ENCODE results near the gene PRMT1.

- TF ChIP-seq CTCF (IDR thresholded peaks at IDR 0.05) (no peak), POLR2A (IDR thresholded peaks at IDR 0.05) (no peak)
Measured at GRCh38 chr19:49686503-49687088, 9.5 kb downstream of the PRMT1 start.

Data from Peyer's patch (tissue), 4 donors.